ENCODE measurements around the gene XPO6. TPM values are rescaled to one million over a fixed set of nuclear protein-coding genes. Genes with fewer than 3 reads are reported as not detected.

Gene XPO6
- total and polyA plus RNA-seq, 2 of the 13 experiments (the other 11 are each of a cell fraction or from before 2014, with no cell fraction given) = 109 to 129 TPM

GRCh38 chr16:28165598-28165997 is 46.2 kb downstream of the XPO6 start (continued):
- no peak for TF ChIP-seq ZNF512 (CRISPR knock-in tag; IDR thresholded peaks at IDR 0.05)
- no peak for TF ChIP-seq MED1 (CRISPR knock-in tag; IDR thresholded peaks at IDR 0.05)
- TF ChIP-seq KIAA2018 (CRISPR knock-in tag; IDR thresholded peaks at IDR 0.05; ENCODE audit: borderline replicate concordance) = no peak
- no peak for TF ChIP-seq ZSCAN5A (CRISPR knock-in tag; IDR thresholded peaks at IDR 0.05; ENCODE audit: borderline replicate concordance)
- no peak for TF ChIP-seq MED13 (CRISPR knock-in tag; IDR thresholded peaks at IDR 0.05)
- no peak for TF ChIP-seq PRDM10 (CRISPR knock-in tag; IDR thresholded peaks at IDR 0.05; ENCODE audit: low read depth)
- TF ChIP-seq SAFB2 (CRISPR knock-in tag; IDR thresholded peaks at IDR 0.05; ENCODE audit: borderline replicate concordance, low read depth) = no peak
- TF ChIP-seq TERF1 (CRISPR knock-in tag; IDR thresholded peaks at IDR 0.05) = no peak
- TF ChIP-seq PCBP1 (IDR thresholded peaks at IDR 0.05; ENCODE audit: borderline replicate concordance, low read depth, low read length) = no peak
- TF ChIP-seq MYC (CRISPR knock-in tag; IDR thresholded peaks at IDR 0.05; ENCODE audit: borderline replicate concordance) = no peak
